Panc1 (cell line): Measurements from ENCODE around the gene GAST.

ENCODE experiments used
- TCF7L2 ChIP-seq: IDR thresholded peaks from 2 replicates; pipeline ENCODE4 v1.6.1; 2011; ENCODE audit warnings: mild to moderate bottlenecking, low read depth, low read length, inconsistent platforms
- TF ChIP-seq, protein P1 (sequence below): fragments of 450-650 bp; IDR thresholded peaks from 2 replicates; pipeline ENCODE4 v1.5.1; 2017; ENCODE audit warnings: mild to moderate bottlenecking
- TF ChIP-seq, protein P2 (sequence below), 2 experiments: IDR thresholded peaks; 2 replicates each; pipeline ENCODE4 v1.6.1; 2011 to 2012; ENCODE audit warnings: low read depth in 2 of 2, control low read depth in 1 of 2, low read length in 1 of 2, mild to moderate bottlenecking in 1 of 2, moderate library complexity in 1 of 2; ENCODE audit not compliant: insufficient read depth in 1 of 2

DNA sequence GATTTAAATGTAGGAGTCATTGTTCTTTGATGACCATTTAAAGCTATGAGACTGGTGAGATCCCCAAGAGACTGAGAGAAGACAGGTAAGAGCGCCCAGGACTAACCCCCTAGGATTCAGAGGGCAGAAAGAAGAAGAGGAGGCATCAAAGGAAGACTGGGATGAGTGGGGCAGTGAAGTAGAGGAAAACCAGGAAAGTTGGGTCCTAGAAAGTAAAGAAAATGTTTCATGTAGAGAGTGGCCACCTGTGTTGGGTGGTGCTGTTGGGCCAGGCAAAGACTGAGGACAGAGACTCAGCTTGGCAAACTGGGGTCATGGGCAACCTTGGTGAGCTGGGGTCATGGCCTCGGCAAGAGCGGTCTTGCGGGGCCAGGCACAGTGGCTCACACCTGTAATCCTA lies 23.6 kb downstream of the GAST start:
- TF ChIP-seq, protein P1, sequence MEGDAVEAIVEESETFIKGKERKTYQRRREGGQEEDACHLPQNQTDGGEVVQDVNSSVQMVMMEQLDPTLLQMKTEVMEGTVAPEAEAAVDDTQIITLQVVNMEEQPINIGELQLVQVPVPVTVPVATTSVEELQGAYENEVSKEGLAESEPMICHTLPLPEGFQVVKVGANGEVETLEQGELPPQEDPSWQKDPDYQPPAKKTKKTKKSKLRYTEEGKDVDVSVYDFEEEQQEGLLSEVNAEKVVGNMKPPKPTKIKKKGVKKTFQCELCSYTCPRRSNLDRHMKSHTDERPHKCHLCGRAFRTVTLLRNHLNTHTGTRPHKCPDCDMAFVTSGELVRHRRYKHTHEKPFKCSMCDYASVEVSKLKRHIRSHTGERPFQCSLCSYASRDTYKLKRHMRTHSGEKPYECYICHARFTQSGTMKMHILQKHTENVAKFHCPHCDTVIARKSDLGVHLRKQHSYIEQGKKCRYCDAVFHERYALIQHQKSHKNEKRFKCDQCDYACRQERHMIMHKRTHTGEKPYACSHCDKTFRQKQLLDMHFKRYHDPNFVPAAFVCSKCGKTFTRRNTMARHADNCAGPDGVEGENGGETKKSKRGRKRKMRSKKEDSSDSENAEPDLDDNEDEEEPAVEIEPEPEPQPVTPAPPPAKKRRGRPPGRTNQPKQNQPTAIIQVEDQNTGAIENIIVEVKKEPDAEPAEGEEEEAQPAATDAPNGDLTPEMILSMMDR: no peak
- TF ChIP-seq, protein P2, sequence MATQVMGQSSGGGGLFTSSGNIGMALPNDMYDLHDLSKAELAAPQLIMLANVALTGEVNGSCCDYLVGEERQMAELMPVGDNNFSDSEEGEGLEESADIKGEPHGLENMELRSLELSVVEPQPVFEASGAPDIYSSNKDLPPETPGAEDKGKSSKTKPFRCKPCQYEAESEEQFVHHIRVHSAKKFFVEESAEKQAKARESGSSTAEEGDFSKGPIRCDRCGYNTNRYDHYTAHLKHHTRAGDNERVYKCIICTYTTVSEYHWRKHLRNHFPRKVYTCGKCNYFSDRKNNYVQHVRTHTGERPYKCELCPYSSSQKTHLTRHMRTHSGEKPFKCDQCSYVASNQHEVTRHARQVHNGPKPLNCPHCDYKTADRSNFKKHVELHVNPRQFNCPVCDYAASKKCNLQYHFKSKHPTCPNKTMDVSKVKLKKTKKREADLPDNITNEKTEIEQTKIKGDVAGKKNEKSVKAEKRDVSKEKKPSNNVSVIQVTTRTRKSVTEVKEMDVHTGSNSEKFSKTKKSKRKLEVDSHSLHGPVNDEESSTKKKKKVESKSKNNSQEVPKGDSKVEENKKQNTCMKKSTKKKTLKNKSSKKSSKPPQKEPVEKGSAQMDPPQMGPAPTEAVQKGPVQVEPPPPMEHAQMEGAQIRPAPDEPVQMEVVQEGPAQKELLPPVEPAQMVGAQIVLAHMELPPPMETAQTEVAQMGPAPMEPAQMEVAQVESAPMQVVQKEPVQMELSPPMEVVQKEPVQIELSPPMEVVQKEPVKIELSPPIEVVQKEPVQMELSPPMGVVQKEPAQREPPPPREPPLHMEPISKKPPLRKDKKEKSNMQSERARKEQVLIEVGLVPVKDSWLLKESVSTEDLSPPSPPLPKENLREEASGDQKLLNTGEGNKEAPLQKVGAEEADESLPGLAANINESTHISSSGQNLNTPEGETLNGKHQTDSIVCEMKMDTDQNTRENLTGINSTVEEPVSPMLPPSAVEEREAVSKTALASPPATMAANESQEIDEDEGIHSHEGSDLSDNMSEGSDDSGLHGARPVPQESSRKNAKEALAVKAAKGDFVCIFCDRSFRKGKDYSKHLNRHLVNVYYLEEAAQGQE (IDR thresholded peaks at IDR 0.05; ENCODE audit: insufficient read depth in 1 of 2, low read depth in 2 of 2, low read length in 1 of 2): no peak
- TF ChIP-seq TCF7L2: no peak
